ENCODE measurements around the gene GLI3. TPM values are rescaled to one million over a fixed set of nuclear protein-coding genes. Genes with fewer than 3 reads are reported as not detected.

Gene GLI3
- total and polyA plus RNA-seq, 2 of the 4 experiments (the other 2 are of a cell fraction) = 1.3 to 3.9 TPM

GRCh38 chr7:42110333-42110732 lies 126.7 kb downstream of the GLI3 start:
- Histone ChIP-seq H3K18ac (ENCODE audit: low read depth, low read length) (no peak overlapping the region), H4K91ac (ENCODE audit: insufficient read depth, low read depth, low read length) (no peak overlapping the region), H3K79me1 (ENCODE audit: low read depth in 1 of 2, low read length in 2 of 2) (peaks cover 0 to 10% of the 10 kb centered on the region in 2 experiments; a peak in 3 of 4 replicates), H3K27me3 (ENCODE audit: control insufficient read depth, insufficient read depth, low read length) (no peaks in the 10 kb centered on the region), H2BK5ac (ENCODE audit: low read depth, low read length, poor library complexity, severe bottlenecking) (no peak overlapping the region), H3K14ac (replicated peaks; ENCODE audit: low read depth, low read length) (no peak overlapping the region), H2BK15ac (ENCODE audit: low read depth, low read length) (no peak overlapping the region), H3K36me3 (ENCODE audit: control insufficient read depth, insufficient read depth, low read length) (peaks cover 7% of the 10 kb centered on the region; the same call in 1 of the 2 replicates), H3K9me1 (ENCODE audit: insufficient read depth, low read length) (0 out of 2 replicates have a peak, but pooled peaks cover 8% of the 10 kb centered on the region), H2BK120ac (ENCODE audit: low read depth, low read length) (no peak overlapping the region), H4K20me1 (ENCODE audit: insufficient read depth, low read length) (no peaks in the 10 kb centered on the region), H3K9me3 (ENCODE audit: control insufficient read depth, insufficient read depth, low read length) (no peaks in the 10 kb centered on the region), H3K4me3 (ENCODE audit: insufficient read depth, low read depth, low read length) (no peak overlapping the region), H4K8ac (ENCODE audit: low read depth in 2 of 2, low read length in 2 of 2) (no peak overlapping the region), H2BK20ac (ENCODE audit: low read depth, low read length) (no peak overlapping the region), H3K4me2 (ENCODE audit: low read depth, low read length) (no peak overlapping the region), H3K23ac (ENCODE audit: low read depth, low read length) (no peak overlapping the region), H4K5ac (ENCODE audit: low read depth, low read length) (no peak overlapping the region), H3K9ac (ENCODE audit: low read depth, low read length) (no peak overlapping the region), H3K4ac (ENCODE audit: low read depth, low read length) (no peak overlapping the region), H2AFZ (replicated peaks; ENCODE audit: low read length, poor library complexity) (no peak overlapping the region), H3K4me1 (ENCODE audit: control insufficient read depth, insufficient read depth, low read length) (peaks cover 7% of the 10 kb centered on the region; the same call in 1 of the 2 replicates), H2AK5ac (ENCODE audit: low read depth, low read length) (no peak overlapping the region), H2AK9ac (replicated peaks; ENCODE audit: low read depth, low read length, poor library complexity) (no peak overlapping the region), H3K27ac (ENCODE audit: insufficient read depth, low read length) (no peak overlapping the region), H3K56ac (ENCODE audit: extremely low read depth, insufficient read depth, low read length) (no peak overlapping the region)
- intact Hi-C loops (cut with micrococcal nuclease) (no loop called here), in situ Hi-C loops (cut with MboI; ENCODE audit: low sequenced_read_pairs) (no loop called here), dilution Hi-C loops (cut with HindIII; ENCODE audit: low sequenced_read_pairs, unreplicated experiment) (no loop called here)
- CTCF ChIA-PET = interaction anchor here (0.8 kb wide), 1 partner anchor 169 kb away, joined by 3 read pairs; no protein-coding TSS in a partner anchor
- DNase-seq = no peak
- POLR2A ChIA-PET (ENCODE audit: unreplicated experiment) = no interaction called here
- TF ChIP-seq SMC3 (IDR thresholded peaks at IDR 0.05; ENCODE audit: low read depth, low read length) = no peak
- no peak for TF ChIP-seq MAZ (IDR thresholded peaks at IDR 0.05; ENCODE audit: borderline replicate concordance, low read depth, low read length)
- TF ChIP-seq BHLHE40 (IDR thresholded peaks at IDR 0.05; ENCODE audit: low read depth, low read length) = no peak
- TF ChIP-seq RCOR1 (IDR thresholded peaks at IDR 0.05; ENCODE audit: insufficient replicate concordance, low read length) = no peak
- TF ChIP-seq ELK1 (IDR thresholded peaks at IDR 0.05; ENCODE audit: borderline replicate concordance, low read depth, low read length) = no peak
- no peak for TF ChIP-seq CEBPB (IDR thresholded peaks at IDR 0.05; ENCODE audit: low read depth, low read length)
- TF ChIP-seq RFX5 (IDR thresholded peaks at IDR 0.05; ENCODE audit: low read depth, low read length) = no peak
- TF ChIP-seq NFE2L2 (IDR thresholded peaks at IDR 0.05; ENCODE audit: low read depth, low read length) = no peak
- no peak for TF ChIP-seq USF2 (IDR thresholded peaks at IDR 0.05; ENCODE audit: low read depth, low read length)
- no peak for TF ChIP-seq CTCF (conservative IDR thresholded peaks at IDR 0.05; ENCODE audit: low read depth, low read length)
- no CpG with 5 or more reads among the region's 5 CpGs for WGBS, 2 experiments (ENCODE audit: extremely low coverage in 2 of 2, insufficient read length in 1 of 2)
- BruUV-seq (replicated peaks) = no TSS peak
- ATAC-seq (ENCODE audit: low read depth) = no peak

All from IMR-90 (cell line).